ENCODE data around the gene MANSC1. TPM values are rescaled to one million over a fixed set of nuclear protein-coding genes. Genes with fewer than 3 reads are reported as not detected.
"Not testable (repeated sequence)": the region's sequence is repeated elsewhere in the genome, so short reads cannot be mapped to it uniquely, and the experiment has no call there.

The MANSC1 gene
- total RNA-seq, 2 donors from 2014 or later: 6.6 to 12.1 TPM

GRCh38 chr12:12353276-12353675, 3.2 kb upstream of the MANSC1 start:
- WGBS, 2 experiments (ENCODE audit: insufficient coverage in 1 of 2, insufficient read length in 1 of 2): 63 to 92% methylated on average over 1 of the region's 1 CpG
- Mint-ChIP-seq H3K36me3 (ENCODE audit: low read depth) (no peaks in the 10 kb centered on the region), H3K4me3 (no peak overlapping the region), H3K27me3 (ENCODE audit: insufficient read depth) (peaks cover 26% of the 10 kb centered on the region), H3K9me3 (no peaks in the 10 kb centered on the region), H3K27ac (no peak overlapping the region), H3K4me1 (peaks cover 19% of the 10 kb centered on the region)
- Histone ChIP-seq H3K27ac (ENCODE audit: low read depth, low read length) (no peak overlapping the region), H3K27me3 (ENCODE audit: control insufficient read depth, insufficient read depth, low read length, poor library complexity, severe bottlenecking) (peaks cover 10% of the 10 kb centered on the region), H3K9ac (ENCODE audit: extremely low read depth, low read length, poor library complexity, severe bottlenecking) (no peak overlapping the region), H3K4me1 (ENCODE audit: control insufficient read depth, insufficient read depth, low read length) (no peaks in the 10 kb centered on the region), H3K4me3 (ENCODE audit: low read length) (no peak overlapping the region), H3K9me3 (ENCODE audit: control insufficient read depth, low read length) (no peaks in the 10 kb centered on the region), H3K36me3 (ENCODE audit: control insufficient read depth, insufficient read depth, low read length) (no peaks in the 10 kb centered on the region)
- TF ChIP-seq, protein P1, sequence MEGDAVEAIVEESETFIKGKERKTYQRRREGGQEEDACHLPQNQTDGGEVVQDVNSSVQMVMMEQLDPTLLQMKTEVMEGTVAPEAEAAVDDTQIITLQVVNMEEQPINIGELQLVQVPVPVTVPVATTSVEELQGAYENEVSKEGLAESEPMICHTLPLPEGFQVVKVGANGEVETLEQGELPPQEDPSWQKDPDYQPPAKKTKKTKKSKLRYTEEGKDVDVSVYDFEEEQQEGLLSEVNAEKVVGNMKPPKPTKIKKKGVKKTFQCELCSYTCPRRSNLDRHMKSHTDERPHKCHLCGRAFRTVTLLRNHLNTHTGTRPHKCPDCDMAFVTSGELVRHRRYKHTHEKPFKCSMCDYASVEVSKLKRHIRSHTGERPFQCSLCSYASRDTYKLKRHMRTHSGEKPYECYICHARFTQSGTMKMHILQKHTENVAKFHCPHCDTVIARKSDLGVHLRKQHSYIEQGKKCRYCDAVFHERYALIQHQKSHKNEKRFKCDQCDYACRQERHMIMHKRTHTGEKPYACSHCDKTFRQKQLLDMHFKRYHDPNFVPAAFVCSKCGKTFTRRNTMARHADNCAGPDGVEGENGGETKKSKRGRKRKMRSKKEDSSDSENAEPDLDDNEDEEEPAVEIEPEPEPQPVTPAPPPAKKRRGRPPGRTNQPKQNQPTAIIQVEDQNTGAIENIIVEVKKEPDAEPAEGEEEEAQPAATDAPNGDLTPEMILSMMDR (conservative IDR thresholded peaks at IDR 0.05): no peak
- DNase-seq: no peak

DNA sequence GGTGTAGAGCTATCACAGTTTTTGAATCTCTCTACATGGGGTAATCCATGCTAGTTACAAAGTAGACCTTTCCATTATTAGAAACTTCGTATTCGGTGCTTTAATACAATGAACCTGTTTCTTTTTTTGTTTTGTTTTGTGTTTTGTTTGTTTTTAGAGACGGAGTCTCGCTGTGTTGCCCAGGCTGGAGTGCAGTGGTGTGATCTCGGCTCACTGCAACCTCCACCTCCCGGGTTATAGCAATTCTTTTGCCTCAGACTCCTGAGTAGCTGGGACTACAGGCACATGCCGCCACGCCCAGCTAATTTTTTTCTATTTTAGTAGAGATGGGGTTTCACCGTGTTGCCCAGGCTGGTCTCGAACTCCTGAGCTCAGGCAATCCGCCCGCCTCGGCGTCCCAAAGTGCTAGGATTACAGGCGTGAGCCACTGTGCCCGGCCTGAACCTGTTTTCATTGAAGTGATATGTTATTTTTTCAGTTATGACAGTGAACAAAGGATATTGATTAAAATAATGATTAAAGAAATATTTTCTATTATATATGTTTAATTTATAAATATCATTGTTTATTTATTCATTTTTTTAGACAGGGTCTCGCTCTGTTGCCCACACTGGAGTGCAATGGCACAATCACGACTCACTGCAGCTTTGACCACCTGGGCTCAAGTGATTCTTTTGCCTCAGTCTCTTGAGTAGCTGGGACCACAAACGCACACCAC, 1.6 kb upstream of the MANSC1 start:
- not testable (repeated sequence) for H3K4me1 ChIP-seq (ENCODE audit: control insufficient read depth, insufficient read depth, low read length); DNase-seq; H3K4me3 ChIP-seq (ENCODE audit: low read length); H3K9ac ChIP-seq (ENCODE audit: extremely low read depth, low read length, poor library complexity, severe bottlenecking); H3K36me3 ChIP-seq (ENCODE audit: control insufficient read depth, insufficient read depth, low read length); H3K9me3 Mint-ChIP-seq; H3K4me3 Mint-ChIP-seq; H3K27ac ChIP-seq (ENCODE audit: low read depth, low read length); H3K36me3 Mint-ChIP-seq (ENCODE audit: low read depth); H3K27ac Mint-ChIP-seq; H3K9me3 ChIP-seq (ENCODE audit: control insufficient read depth, low read length)
- peaks cover 12% of the 10 kb centered on the region for H3K27me3 ChIP-seq (ENCODE audit: control insufficient read depth, insufficient read depth, low read length, poor library complexity, severe bottlenecking)
- 85 to 91% methylated on average over 13 to 19 of the region's 19 CpGs for WGBS, 2 experiments (ENCODE audit: insufficient coverage in 1 of 2, insufficient read length in 1 of 2)
- Mint-ChIP-seq H3K4me1 (peaks cover 10% of the 10 kb centered on the region), H3K27me3 (ENCODE audit: insufficient read depth) (peaks cover 34% of the 10 kb centered on the region)

GRCh38 chr12:12350868-12351463, 924 bp upstream of the MANSC1 start:
- peaks cover 9% of the 10 kb centered on the region for H3K4me1 Mint-ChIP-seq
- WGBS, 2 experiments (ENCODE audit: insufficient coverage in 1 of 2, insufficient read length in 1 of 2): 93% methylated on average over 3 of the region's 3 CpGs; no CpG with 5 or more reads in 1 of the 2 experiments
- H3K4me1 ChIP-seq (ENCODE audit: control insufficient read depth, insufficient read depth, low read length): no peaks in the 10 kb centered on the region
- peak; percentile 29 for DNase-seq
- peak overlapping the region; percentile 61 for H3K4me3 Mint-ChIP-seq
- peak overlapping the region; percentile 85 for H3K4me3 ChIP-seq (ENCODE audit: low read length)
- H3K36me3 Mint-ChIP-seq (ENCODE audit: low read depth): peaks cover 7% of the 10 kb centered on the region
- H3K9me3 Mint-ChIP-seq: peaks cover 10% of the 10 kb centered on the region
- no peaks in the 10 kb centered on the region for H3K9me3 ChIP-seq (ENCODE audit: control insufficient read depth, low read length)
- H3K27ac ChIP-seq (ENCODE audit: low read depth, low read length): no peak overlapping the region
- TF ChIP-seq, protein P1 (conservative IDR thresholded peaks at IDR 0.05): no peak
- peaks cover 12% of the 10 kb centered on the region for H3K27me3 ChIP-seq (ENCODE audit: control insufficient read depth, insufficient read depth, low read length, poor library complexity, severe bottlenecking)
- H3K36me3 ChIP-seq (ENCODE audit: control insufficient read depth, insufficient read depth, low read length): no peaks in the 10 kb centered on the region
- H3K9ac ChIP-seq (ENCODE audit: extremely low read depth, low read length, poor library complexity, severe bottlenecking): no peak overlapping the region
- H3K27ac Mint-ChIP-seq: no peak overlapping the region
- H3K27me3 Mint-ChIP-seq (ENCODE audit: insufficient read depth): peaks cover 36% of the 10 kb centered on the region

Measured in endodermal cell (in vitro differentiated cells).